Measurements from ENCODE around the gene ATP1A4. TPM values are rescaled to one million over a fixed set of nuclear protein-coding genes. Genes with fewer than 3 reads are reported as not detected.

ATP1A4 gene
- total RNA-seq, 4 donors from 2014 or later = 0.07 to 0.47 TPM; not detected in 2

GRCh38 chr1:160131803-160132565 is 19.4 kb upstream of the ATP1A4 start:
- no peak for TF ChIP-seq CTCF (IDR thresholded peaks at IDR 0.05 in 4 of 5, conservative IDR thresholded peaks at IDR 0.05 in 1 of 5)
- TF ChIP-seq POLR2A (IDR thresholded peaks at IDR 0.05) = peak; percentile 55 to 71
- H3K27me3 ChIP-seq = no peaks in the 10 kb centered on the region
- ATAC-seq (peak; percentile 61 to 62), DNase-seq (peak; percentile 95 to 98)
- peaks cover 0 to 69% of the 10 kb centered on the region in 2 donors for H3K36me3 ChIP-seq
- peak overlapping the region; percentile 92 to 100 (median 98) for H3K27ac ChIP-seq
- H3K9me3 ChIP-seq = no peaks in the 10 kb centered on the region
- H3K4me1 ChIP-seq = peaks cover 83 to 85% of the 10 kb centered on the region in 2 donors
- in situ Hi-C loops (cut with MboI; ENCODE audit: low sequenced_read_pairs in 4 of 4) = no loop called here
- peak overlapping the region in 2 of 4 donors; percentile 4 to 35 for H3K4me3 ChIP-seq
- intact Hi-C loops (cut with DNase I; ENCODE audit: low total_unique reads) = no loop called here

GRCh38 chr1:160133990-160134770 is 17.2 kb upstream of the ATP1A4 start:
- intact Hi-C loops (cut with DNase I; ENCODE audit: low total_unique reads) = no loop called here
- peak in 1 of 2 donors; percentile 52 for DNase-seq
- ATAC-seq = no peak
- Histone ChIP-seq H3K27me3 (no peaks in the 10 kb centered on the region), H3K36me3 (peaks cover 8 to 72% of the 10 kb centered on the region in 2 donors), H3K27ac (peak overlapping the region; percentile 92 to 100 (median 98)), H3K9me3 (no peaks in the 10 kb centered on the region), H3K4me1 (peaks cover 73 to 77% of the 10 kb centered on the region in 2 donors), H3K4me3 (no peak overlapping the region)
- no peak for TF ChIP-seq CTCF (IDR thresholded peaks at IDR 0.05 in 4 of 5, conservative IDR thresholded peaks at IDR 0.05 in 1 of 5)
- no peak for TF ChIP-seq POLR2A (IDR thresholded peaks at IDR 0.05)
- in situ Hi-C loops (cut with MboI; ENCODE audit: low sequenced_read_pairs in 4 of 4) = no loop called here

GRCh38 chr1:160134791-160135572 is 16.4 kb upstream of the ATP1A4 start:
- Histone ChIP-seq H3K27ac (peak overlapping the region; percentile 92 to 100 (median 98)), H3K9me3 (no peaks in the 10 kb centered on the region), H3K4me3 (no peak overlapping the region), H3K27me3 (no peaks in the 10 kb centered on the region), H3K36me3 (peaks cover 8 to 73% of the 10 kb centered on the region in 2 donors), H3K4me1 (peaks cover 65 to 73% of the 10 kb centered on the region in 2 donors)
- in situ Hi-C loops (cut with MboI; ENCODE audit: low sequenced_read_pairs in 4 of 4) = no loop called here
- intact Hi-C loops (cut with DNase I; ENCODE audit: low total_unique reads) = no loop called here
- TF ChIP-seq CTCF (IDR thresholded peaks at IDR 0.05 in 4 of 5, conservative IDR thresholded peaks at IDR 0.05 in 1 of 5) (no peak), POLR2A (IDR thresholded peaks at IDR 0.05) (no peak)
- DNase-seq (peak in 1 of 2 donors; percentile 53), ATAC-seq (no peak)

GRCh38 chr1:160136121-160136925 is 15.1 kb upstream of the ATP1A4 start:
- peak overlapping the region; percentile 92 to 100 (median 98) for H3K27ac ChIP-seq
- no peak for TF ChIP-seq CTCF (IDR thresholded peaks at IDR 0.05 in 4 of 5, conservative IDR thresholded peaks at IDR 0.05 in 1 of 5)
- TF ChIP-seq POLR2A (IDR thresholded peaks at IDR 0.05) = no peak
- intact Hi-C loops (cut with DNase I; ENCODE audit: low total_unique reads) (no loop called here), in situ Hi-C loops (cut with MboI; ENCODE audit: low sequenced_read_pairs in 4 of 4) (no loop called here)
- H3K4me3 ChIP-seq = no peak overlapping the region
- peaks cover 52 to 60% of the 10 kb centered on the region in 2 donors for H3K4me1 ChIP-seq
- no peak for ATAC-seq
- DNase-seq = peak in 1 of 2 donors; percentile 33
- H3K36me3 ChIP-seq = peaks cover 8 to 72% of the 10 kb centered on the region in 2 donors
- no peaks in the 10 kb centered on the region for H3K27me3 ChIP-seq
- H3K9me3 ChIP-seq = no peaks in the 10 kb centered on the region

Data from gastrocnemius medialis (tissue), 4 donors.